ENCODE results near the gene EML1.

EML1 gene

DNA sequence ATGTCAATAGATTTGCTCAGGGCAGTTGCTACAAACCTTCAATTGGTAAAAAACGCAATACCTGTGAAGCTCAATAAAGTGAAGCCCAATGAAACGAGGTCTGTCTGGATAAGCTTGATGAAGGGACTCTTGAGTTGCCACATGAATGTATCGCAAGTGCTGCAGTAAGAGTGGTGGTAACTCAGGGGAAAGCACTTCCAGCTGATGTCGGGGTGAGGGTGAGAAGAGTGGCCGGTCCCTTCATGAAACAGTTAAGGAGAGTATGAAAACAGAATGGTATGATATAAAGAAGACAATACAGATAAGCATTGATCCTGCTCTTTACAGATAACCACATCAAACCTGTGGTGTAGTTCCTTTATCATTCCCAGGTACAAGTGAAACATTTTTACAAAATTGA lies 188.6 kb downstream of the EML1 start:
- H3K27ac ChIP-seq = no peak overlapping the region

DNA sequence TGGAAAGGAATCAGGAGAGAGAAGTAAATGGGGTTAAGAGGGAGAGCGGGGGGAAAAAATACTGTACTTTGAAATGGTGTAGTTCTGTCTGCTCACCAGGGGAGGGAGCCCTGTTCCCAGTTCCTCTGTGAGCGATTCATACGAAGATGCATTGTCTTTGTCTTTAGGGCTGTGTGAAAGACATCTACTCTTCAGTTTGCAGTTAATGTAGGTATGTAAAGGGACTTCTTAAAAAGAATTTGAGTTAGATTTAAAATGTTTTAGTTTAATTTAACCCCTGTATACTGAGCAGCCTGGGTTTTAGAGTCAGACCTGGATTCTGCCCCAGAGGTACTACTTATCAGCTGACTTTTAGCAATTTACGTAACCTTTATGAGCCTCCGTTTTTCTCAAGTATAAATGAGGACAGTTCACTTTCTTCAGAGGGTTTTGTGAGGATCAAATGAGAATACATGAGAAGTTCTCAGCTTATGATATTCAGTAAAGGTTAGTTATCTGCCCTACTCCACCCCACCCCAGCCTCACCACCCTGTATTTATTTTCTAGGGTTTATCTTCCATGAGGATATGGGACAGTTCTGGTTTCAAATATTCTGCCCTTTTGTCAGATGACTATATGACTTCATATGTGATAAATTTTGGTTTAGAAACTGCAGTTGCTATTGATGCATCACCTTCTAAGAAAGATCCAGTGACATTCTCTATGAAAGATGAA lies 189.5 kb downstream of the EML1 start:
- H3K9me3 ChIP-seq = no peaks in the 10 kb centered on the region
- H3K27me3 ChIP-seq = no peaks in the 10 kb centered on the region
- TF ChIP-seq, protein P1, sequence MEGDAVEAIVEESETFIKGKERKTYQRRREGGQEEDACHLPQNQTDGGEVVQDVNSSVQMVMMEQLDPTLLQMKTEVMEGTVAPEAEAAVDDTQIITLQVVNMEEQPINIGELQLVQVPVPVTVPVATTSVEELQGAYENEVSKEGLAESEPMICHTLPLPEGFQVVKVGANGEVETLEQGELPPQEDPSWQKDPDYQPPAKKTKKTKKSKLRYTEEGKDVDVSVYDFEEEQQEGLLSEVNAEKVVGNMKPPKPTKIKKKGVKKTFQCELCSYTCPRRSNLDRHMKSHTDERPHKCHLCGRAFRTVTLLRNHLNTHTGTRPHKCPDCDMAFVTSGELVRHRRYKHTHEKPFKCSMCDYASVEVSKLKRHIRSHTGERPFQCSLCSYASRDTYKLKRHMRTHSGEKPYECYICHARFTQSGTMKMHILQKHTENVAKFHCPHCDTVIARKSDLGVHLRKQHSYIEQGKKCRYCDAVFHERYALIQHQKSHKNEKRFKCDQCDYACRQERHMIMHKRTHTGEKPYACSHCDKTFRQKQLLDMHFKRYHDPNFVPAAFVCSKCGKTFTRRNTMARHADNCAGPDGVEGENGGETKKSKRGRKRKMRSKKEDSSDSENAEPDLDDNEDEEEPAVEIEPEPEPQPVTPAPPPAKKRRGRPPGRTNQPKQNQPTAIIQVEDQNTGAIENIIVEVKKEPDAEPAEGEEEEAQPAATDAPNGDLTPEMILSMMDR (IDR thresholded peaks at IDR 0.05) = peak; percentile 82
- no peaks in the 10 kb centered on the region for H3K36me3 ChIP-seq
- no peak overlapping the region for H3K27ac ChIP-seq
- no peak overlapping the region for H3K4me3 ChIP-seq (ENCODE audit: low read depth in 1 of 2, low read length in 1 of 2)
- peaks cover 0 to 7% of the 10 kb centered on the region in 2 experiments for H3K4me1 ChIP-seq (ENCODE audit: control insufficient read depth in 1 of 2, insufficient read depth in 1 of 2, low read depth in 1 of 2, low read length in 1 of 2)

More for the DNA sequence above, 188.6 kb downstream of the EML1 start:
- TF ChIP-seq, protein P1 (IDR thresholded peaks at IDR 0.05) = no peak
- H3K4me3 ChIP-seq (ENCODE audit: low read depth in 1 of 2, low read length in 1 of 2) = no peak overlapping the region
- peaks cover 0 to 7% of the 10 kb centered on the region in 2 experiments for H3K4me1 ChIP-seq (ENCODE audit: control insufficient read depth in 1 of 2, insufficient read depth in 1 of 2, low read depth in 1 of 2, low read length in 1 of 2)
- no peaks in the 10 kb centered on the region for H3K36me3 ChIP-seq
- no peaks in the 10 kb centered on the region for H3K9me3 ChIP-seq
- H3K27me3 ChIP-seq = no peaks in the 10 kb centered on the region

DNA sequence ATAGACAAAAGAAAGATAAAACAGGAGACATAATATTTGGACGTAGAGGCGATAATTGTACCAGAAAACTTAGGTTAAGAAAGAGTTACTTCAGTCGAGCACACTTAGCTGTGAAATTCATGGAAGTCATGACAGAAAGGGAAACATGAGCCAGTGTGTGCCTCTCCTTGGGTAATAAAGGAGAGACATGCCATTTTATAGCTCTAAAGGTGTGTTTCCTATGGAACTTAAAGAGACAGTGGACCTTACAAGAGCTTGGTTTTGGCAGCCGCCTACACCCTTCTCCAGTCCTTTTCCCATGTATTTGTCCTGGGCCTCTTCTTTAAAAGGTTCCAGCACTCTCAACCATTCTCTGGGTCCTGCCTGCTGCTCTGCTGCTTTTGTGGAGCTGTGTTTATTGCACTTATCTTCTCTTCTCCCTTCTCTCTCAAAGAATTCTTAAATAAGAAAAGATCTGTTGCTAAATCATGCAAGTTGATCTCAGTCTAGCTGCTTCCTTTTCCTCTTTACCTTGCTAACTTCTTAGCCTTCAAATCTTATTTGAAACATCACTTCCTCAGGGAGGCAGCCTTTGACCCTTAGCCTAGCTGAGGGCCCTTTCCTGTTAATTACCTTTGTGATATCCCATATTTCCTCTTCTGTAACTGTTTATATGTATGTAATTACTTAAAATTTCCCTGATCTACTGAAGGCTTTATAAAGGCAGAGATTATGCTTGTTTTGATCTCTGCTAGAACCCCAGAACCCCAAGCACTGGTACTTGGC lies 190.2 kb downstream of the EML1 start:
- Histone ChIP-seq H3K4me3 (ENCODE audit: low read depth in 1 of 2, low read length in 1 of 2) (no peak overlapping the region), H3K36me3 (no peaks in the 10 kb centered on the region), H3K27me3 (no peaks in the 10 kb centered on the region), H3K9me3 (no peaks in the 10 kb centered on the region), H3K27ac (no peak overlapping the region), H3K4me1 (ENCODE audit: control insufficient read depth in 1 of 2, insufficient read depth in 1 of 2, low read depth in 1 of 2, low read length in 1 of 2) (peaks cover 0 to 7% of the 10 kb centered on the region in 2 experiments)
- TF ChIP-seq, protein P1 (IDR thresholded peaks at IDR 0.05) = no peak

DNA sequence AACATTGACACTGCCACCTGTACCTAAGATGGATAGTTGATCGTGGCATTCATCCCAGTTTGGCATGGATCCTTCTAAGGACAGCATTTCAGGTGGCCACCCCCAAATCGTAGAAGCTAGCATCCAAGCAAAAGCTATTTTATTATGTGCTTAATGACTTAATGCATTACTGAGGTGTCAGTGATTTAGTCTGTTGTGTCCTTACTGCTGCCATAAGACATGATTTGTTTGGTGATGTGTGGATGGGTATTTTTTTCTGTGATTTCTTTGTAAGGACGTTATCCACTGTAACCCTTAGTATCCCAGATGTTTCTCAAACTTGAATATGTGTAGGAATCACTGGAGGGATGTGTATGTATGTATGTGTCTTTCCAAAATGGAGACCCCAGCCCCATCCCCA lies 190.8 kb downstream of the EML1 start:
- Histone ChIP-seq H3K36me3 (no peaks in the 10 kb centered on the region), H3K9me3 (no peaks in the 10 kb centered on the region), H3K4me3 (ENCODE audit: low read depth in 1 of 2, low read length in 1 of 2) (no peak overlapping the region), H3K4me1 (ENCODE audit: control insufficient read depth in 1 of 2, insufficient read depth in 1 of 2, low read depth in 1 of 2, low read length in 1 of 2) (peaks cover 0 to 7% of the 10 kb centered on the region in 2 experiments), H3K27ac (no peak overlapping the region), H3K27me3 (no peaks in the 10 kb centered on the region)
- TF ChIP-seq, protein P1 (IDR thresholded peaks at IDR 0.05) = no peak

DNA sequence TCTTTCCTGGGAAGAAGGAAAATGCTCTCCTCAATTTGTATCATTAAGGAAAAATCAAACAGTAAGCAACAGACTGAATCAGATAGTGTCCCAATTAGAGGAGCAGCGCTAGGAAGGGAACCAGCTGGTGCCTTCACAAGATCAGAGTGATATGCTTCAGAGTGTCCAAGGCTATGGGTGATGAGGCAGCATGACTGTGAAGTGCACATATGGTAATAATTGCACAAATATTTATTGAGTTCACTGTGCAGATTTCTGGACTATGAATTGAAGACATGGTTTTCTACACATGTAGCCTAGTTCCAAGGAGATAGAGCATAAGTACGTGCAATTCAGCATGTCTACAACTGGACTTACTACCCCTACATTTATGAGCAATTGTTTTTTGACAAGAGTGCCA lies 193.2 kb downstream of the EML1 start:
- Histone ChIP-seq H3K4me3 (ENCODE audit: low read depth in 1 of 2, low read length in 1 of 2) (no peak overlapping the region), H3K9me3 (no peaks in the 10 kb centered on the region), H3K4me1 (ENCODE audit: control insufficient read depth in 1 of 2, insufficient read depth in 1 of 2, low read depth in 1 of 2, low read length in 1 of 2) (peaks cover 0 to 13% of the 10 kb centered on the region in 2 experiments), H3K27me3 (no peaks in the 10 kb centered on the region), H3K27ac (no peak overlapping the region), H3K36me3 (no peaks in the 10 kb centered on the region)
- TF ChIP-seq, protein P1 (IDR thresholded peaks at IDR 0.05) = no peak

All from neutrophil (primary cell).